Cardiac muscle cell (in vitro differentiated cells and primary cell): ENCODE data around the gene SAMD4A. TPM values are rescaled to one million over a fixed set of nuclear protein-coding genes. Genes with fewer than 3 reads are reported as not detected.

Experiments
- DNase-seq, 2 donors: peaks; one replicate each; pipeline versions ENCODE4 v3.0.0 to v3.0.0-alpha.2; 2010 to 2017; ENCODE audit warnings: low read depth in 1 of 2, low spot score in 1 of 2
- H3K27ac ChIP-seq: fragments of 200-600 bp; sonication (generic); 2 replicates; pipeline ENCODE4 v1.5.1; 2016
- H3K27me3 ChIP-seq: fragments of 200-600 bp; sonication (generic); 2 replicates; pipeline ENCODE4 v1.6.0; 2016; ENCODE audit warnings: control low read depth
- H3K36me3 ChIP-seq: fragments of 200-600 bp; sonication (generic); 2 replicates; pipeline ENCODE4 v1.5.1; 2016; ENCODE audit warnings: control low read depth
- H3K4me1 ChIP-seq: fragments of 200-600 bp; sonication (generic); 2 replicates; pipeline ENCODE4 v1.8.1; 2017; ENCODE audit warnings: low read depth, mild to moderate bottlenecking, mixed run types
- H3K4me3 ChIP-seq: fragments of 200-600 bp; sonication (generic); 2 replicates; pipeline ENCODE4 v1.5.1; 2016; ENCODE audit warnings: mild to moderate bottlenecking
- H3K9me3 ChIP-seq: fragments of 200-600 bp; sonication (generic); 2 replicates; pipeline ENCODE4 v1.5.1; 2017; ENCODE audit warnings: low read depth, mild to moderate bottlenecking, control low read depth
- polyA plus RNA-seq: library from polyadenylated mRNA; unstranded; fragments of >200 nt; fragmentation: Nextera tagmentation; extraction: Ambion mirVana; gene quantifications from 2 replicates; pipeline ENCODE4 v1.2.1, GENCODE V29; 2016
- total RNA-seq: library from RNA; depleted of rRNA; stranded (reverse); fragments of >200 nt; gene quantifications from 2 replicates; pipeline ENCODE4 v1.2.3, GENCODE V29; 2016
- TF ChIP-seq, protein P1 (sequence below): IDR thresholded peaks from 2 replicates; pipeline ENCODE4 v1.5.1; 2012; ENCODE audit warnings: low read depth, mild to moderate bottlenecking, low read length

The SAMD4A gene
- total and polyA plus RNA-seq, 2 experiments from 2014 or later = 14.4 to 60.4 TPM

DNA sequence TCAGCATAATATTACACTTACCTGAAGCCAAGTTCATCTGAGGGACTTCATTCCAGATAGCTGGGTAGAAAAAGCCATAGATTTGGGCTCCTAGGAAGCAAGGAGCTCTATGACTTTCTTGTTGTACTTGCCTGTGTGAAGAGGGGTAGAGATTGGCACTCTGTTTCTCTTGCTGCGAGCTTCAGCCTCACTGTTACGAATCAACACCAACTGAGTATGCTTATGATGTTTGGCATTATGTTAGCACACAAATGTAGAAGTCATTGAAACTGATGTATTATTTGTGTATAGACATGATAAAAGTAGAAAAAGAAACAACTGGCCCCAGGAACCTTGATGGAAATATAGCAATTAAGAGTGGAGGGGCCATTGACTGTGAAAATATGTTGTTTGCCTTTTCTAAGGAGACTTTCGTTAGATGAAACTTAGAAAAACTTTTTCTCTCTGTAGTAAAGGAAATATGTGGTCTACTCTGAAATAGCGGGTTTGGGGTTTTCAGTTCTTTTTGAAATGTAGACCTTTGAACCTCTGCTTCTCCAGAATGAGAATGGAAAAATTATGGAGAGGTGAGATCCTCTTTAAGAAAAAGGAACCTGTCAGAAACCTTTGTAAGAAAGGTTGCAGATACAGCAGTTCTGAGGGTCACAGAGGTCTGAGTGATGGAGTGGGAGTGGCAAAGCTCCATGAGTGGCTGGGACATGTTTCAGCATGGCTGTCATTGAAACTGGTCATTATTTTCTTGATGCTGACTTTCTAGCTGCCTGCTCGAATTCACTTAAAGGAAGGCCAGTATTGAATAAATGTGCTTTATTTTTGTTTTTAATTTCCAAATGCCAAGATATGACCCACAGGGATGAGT is 175.8 kb downstream of the SAMD4A start:
- H3K36me3 ChIP-seq = no peaks in the 10 kb centered on the region
- H3K9me3 ChIP-seq = no peaks in the 10 kb centered on the region
- no peaks in the 10 kb centered on the region for H3K27me3 ChIP-seq
- TF ChIP-seq, protein P1, sequence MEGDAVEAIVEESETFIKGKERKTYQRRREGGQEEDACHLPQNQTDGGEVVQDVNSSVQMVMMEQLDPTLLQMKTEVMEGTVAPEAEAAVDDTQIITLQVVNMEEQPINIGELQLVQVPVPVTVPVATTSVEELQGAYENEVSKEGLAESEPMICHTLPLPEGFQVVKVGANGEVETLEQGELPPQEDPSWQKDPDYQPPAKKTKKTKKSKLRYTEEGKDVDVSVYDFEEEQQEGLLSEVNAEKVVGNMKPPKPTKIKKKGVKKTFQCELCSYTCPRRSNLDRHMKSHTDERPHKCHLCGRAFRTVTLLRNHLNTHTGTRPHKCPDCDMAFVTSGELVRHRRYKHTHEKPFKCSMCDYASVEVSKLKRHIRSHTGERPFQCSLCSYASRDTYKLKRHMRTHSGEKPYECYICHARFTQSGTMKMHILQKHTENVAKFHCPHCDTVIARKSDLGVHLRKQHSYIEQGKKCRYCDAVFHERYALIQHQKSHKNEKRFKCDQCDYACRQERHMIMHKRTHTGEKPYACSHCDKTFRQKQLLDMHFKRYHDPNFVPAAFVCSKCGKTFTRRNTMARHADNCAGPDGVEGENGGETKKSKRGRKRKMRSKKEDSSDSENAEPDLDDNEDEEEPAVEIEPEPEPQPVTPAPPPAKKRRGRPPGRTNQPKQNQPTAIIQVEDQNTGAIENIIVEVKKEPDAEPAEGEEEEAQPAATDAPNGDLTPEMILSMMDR = no peak
- peaks cover 47% of the 10 kb centered on the region for H3K4me1 ChIP-seq
- no peak overlapping the region for H3K4me3 ChIP-seq
- DNase-seq = peak in 1 of 2 donors; percentile 41
- H3K27ac ChIP-seq = peak overlapping the region; percentile 95

GRCh38 chr14:54743382-54743781 is 176.5 kb downstream of the SAMD4A start:
- peaks cover 42% of the 10 kb centered on the region for H3K4me1 ChIP-seq
- TF ChIP-seq, protein P1 = no peak
- H3K9me3 ChIP-seq = no peaks in the 10 kb centered on the region
- no peaks in the 10 kb centered on the region for H3K36me3 ChIP-seq
- peak in 1 of 2 donors; percentile 80 for DNase-seq
- no peaks in the 10 kb centered on the region for H3K27me3 ChIP-seq
- no peak overlapping the region for H3K4me3 ChIP-seq
- peak overlapping the region; percentile 95 for H3K27ac ChIP-seq

- Histone ChIP-seq H3K36me3 (no peaks in the 10 kb centered on the region), H3K4me3 (no peak overlapping the region), H3K27ac (no peak overlapping the region), H3K9me3 (no peaks in the 10 kb centered on the region), H3K27me3 (no peaks in the 10 kb centered on the region), H3K4me1 (peaks cover 35% of the 10 kb centered on the region)
- no peak for DNase-seq
- TF ChIP-seq, protein P1 = no peak
These were observed 179.1 kb downstream of the SAMD4A start for GRCh38 chr14:54746019-54746418.

DNA sequence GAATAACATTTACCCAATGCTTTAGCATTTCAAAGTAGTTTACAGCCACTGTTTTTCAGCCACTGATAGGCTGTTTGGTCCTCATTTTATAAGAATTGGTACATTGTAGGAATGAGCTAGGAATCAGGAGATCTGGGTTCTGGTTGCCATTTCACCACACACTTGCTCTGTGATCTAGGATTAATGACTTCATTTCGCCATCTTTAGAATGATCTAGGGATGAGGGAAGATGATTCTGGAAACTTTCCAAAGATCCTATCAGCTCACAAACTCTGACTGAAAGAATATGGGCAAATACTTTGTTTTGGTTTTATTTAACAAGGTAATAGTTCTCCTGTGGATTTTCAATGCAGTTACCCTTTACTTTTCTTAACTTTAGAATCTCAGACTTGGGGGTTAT is 180.7 kb downstream of the SAMD4A start:
- Histone ChIP-seq H3K9me3 (no peaks in the 10 kb centered on the region), H3K36me3 (peaks cover 12% of the 10 kb centered on the region), H3K4me3 (no peak overlapping the region), H3K4me1 (peaks cover 19% of the 10 kb centered on the region), H3K27ac (no peak overlapping the region), H3K27me3 (no peaks in the 10 kb centered on the region)
- TF ChIP-seq, protein P1 = no peak
- no peak for DNase-seq

DNA sequence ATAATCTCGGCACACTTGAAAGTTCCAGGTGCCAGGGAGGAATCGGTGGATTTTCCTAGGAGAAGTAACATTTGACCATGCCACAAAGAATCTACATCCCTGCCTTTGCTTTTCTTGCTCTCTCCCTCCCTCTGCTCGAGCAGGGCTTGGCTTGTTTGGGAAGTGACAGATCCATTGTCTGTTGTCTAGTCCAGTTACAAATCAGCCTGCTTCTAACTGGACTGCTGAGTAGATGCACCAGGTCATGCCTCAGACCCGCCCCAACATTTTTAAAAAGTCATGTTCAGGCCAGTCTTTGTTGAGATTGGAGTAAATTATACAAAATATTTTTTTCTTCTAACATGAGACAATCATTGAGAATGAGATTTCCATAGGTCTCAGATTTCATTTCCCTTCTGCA is 182.3 kb downstream of the SAMD4A start:
- Histone ChIP-seq H3K9me3 (no peaks in the 10 kb centered on the region), H3K36me3 (peaks cover 18% of the 10 kb centered on the region), H3K27me3 (no peaks in the 10 kb centered on the region), H3K4me3 (no peak overlapping the region), H3K27ac (no peak overlapping the region), H3K4me1 (peaks cover 3% of the 10 kb centered on the region)
- TF ChIP-seq, protein P1 = no peak
- DNase-seq = no peak
